GM19397 (cell line): ENCODE data around the gene PDE4D.

Source experiments
- ATAC-seq: cut with Tn5 transposase; IDR thresholded peaks from one replicate; pipeline ENCODE4 v1.9.1; 2021; ENCODE audit warnings: mild to moderate bottlenecking, moderate library complexity; ENCODE audit not compliant: unreplicated experiment

The PDE4D gene

DNA sequence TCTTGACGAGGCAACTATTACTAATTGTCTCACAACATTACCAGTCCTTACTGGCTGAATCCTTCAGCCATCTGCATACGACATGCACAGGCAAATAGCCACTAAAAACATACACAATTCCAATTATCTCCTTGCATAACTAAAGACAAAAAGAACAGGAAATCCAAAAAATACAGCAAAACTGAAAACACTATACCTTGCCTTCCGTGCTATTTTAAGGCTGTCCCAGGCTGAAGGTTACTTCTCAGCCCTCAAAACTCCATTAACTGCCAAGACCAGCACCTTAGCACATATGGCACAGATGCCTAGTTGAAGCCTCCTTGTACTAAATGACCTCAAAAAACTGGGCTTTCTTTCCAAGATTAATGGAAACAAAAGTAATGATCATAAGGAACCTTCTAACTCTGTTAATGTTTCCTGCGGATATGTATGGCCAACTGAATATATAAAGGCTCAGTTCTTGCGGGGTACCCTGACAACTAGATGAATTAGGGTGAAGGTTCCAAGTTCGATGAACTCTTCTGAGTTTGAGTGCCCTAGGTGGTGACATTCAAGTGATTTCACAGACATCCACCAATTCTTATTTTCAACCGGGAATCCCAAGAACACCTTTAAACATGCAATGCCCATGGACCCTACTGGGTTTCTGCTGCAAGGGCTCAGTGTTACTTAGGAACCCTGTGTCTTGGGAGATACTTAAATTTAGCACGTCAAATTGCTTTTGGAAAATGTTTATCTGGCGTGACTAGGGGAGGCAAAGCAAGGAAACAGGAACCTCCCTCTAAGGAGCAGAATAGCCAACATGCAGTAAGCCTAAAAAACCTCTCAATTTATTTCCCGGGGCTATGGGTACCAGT, 855.4 kb downstream of the PDE4D start:
- no peak for ATAC-seq

- ATAC-seq, result no peak
Measured at GRCh38 chr5:59037453-59037852, 856.1 kb downstream of the PDE4D start.

GRCh38 chr5:59037041-59037440, 856.5 kb downstream of the PDE4D start:
- ATAC-seq, result no peak

GRCh38 chr5:59036274-59036961, 857.1 kb downstream of the PDE4D start:
- ATAC-seq, result no peak

DNA sequence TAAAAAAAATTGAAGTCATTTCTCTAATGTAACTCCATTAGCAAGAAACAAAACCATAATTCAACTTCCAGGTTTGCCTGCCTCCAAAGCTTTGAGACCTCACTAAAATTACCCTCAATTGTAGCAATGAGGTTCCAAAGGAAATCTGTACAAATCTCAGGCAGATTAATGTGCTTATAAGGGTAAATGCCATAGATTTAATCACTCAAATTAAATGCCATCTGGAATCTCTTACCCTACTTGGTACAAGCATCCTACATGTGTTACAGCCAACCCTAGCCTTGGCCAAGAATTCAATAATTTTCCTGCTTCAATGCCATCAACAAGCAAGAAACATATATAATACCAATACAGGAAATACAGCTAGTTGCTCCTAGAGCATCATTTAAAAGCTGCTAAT, 857.8 kb downstream of the PDE4D start:
- no peak for ATAC-seq

DNA sequence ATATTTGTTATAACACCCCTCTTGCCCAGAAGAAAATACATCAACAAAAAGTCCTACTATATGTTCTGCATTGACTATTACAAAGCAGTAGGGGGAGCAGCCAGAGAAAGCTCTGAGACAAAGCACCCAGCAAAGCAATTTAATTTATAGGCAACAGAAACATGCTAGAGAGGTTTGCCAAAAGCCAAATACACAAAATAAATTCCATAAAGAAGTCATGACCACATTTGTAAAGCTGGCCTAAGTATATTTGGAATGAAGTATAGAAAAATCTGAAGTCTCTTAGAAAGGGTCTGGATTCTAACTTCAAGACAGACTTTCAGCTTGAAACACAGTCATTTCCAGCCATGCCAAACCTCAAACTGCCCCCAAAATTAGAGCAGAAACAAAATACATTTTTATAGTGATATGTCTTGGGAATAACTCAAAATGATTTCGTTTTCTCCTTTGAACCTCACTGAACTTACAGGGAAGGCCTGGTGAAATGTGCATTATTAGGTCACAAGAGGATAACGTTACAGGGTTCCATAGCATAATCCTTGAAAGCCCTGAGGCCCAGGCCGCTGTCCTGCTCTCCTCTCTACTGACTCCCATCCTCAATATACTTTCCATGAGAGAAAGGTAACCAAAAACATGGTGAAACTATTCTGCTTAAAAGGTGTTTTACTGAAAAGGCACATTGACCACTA, 858.9 kb downstream of the PDE4D start:
- ATAC-seq, result no peak

GRCh38 chr5:59027145-59027907, 866.2 kb downstream of the PDE4D start:
- ATAC-seq, result no peak

DNA sequence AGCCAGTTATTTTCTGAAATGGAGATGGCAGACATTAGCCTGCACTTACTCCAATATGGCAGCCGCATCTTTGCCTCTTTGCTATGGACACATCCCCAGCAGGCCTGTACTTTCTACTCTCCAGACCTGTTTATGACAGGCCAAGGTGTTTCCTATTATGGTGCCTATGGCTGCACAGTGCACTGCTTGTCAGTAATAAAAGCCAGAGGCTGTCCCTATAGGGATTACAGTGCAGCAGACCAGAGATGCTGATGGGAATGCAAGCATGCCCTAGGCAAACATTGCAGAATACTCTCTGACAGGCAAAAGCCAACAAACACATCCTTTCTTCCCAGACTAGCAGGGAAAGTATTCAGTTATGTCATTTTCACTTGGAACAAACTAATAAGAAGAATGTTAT, 867.8 kb downstream of the PDE4D start:
- ATAC-seq, result no peak

- no peak for ATAC-seq
Measured at GRCh38 chr5:59021837-59022514, 871.5 kb downstream of the PDE4D start.

DNA sequence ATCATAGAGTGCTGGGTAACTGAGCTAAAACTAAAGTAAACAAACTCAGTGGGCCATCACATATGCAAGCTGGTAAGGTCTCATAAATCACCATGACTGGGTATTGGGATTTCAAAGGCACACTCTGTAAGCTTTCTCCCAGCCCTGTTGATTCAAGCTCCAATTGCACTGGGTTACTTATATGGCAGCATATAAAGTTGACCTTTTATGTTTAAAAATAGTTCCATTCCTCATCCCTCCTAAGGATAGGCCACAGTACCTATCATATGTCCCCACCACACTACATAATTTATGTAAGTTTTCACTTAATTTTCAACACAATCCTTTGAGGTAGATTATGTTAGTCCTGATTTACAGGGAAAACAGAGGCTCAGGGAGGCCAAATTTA, 872.2 kb downstream of the PDE4D start:
- ATAC-seq, result no peak

GRCh38 chr5:59020611-59021285, 872.8 kb downstream of the PDE4D start:
- ATAC-seq, result no peak

DNA sequence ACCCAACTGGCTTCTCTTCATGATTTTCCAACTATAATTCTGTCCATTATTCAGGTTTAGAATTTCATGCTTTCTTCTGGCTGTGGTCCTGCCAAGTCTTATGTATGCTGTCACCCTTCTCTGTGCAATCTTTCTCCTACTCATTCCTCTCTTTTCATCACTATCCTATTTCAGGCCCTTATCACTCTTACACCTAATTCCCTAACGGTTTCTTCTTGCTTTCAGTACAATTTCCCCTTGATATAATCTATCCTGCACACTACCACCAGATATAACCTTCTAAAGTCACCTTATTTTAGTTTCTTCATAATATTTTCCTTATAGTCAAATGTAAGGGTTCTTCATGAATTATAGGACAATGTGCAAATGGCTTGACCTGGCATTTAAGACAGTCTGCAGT, 874.4 kb downstream of the PDE4D start:
- no peak for ATAC-seq

DNA sequence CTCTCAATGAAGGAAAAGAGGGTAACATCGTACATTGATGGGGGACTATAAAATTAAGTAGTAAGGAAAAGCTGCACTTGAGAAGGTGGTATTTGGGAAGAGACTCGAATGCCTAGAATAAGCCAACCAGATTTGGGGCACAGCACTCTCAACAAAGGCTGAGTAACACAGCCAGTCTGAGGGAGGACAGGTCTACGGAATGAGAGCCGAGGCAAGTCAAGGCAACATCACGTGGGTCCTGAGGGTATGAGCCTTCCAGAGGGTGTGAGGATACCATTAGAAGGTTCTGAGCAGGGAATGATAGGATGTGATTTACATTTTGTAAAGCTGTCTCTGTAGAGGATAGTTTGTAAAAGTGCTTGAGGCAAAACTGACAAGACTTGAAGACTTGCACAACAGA, 876.6 kb downstream of the PDE4D start:
- ATAC-seq, result no peak

GRCh38 chr5:59008816-59009473, 884.6 kb downstream of the PDE4D start:
- no peak for ATAC-seq

DNA sequence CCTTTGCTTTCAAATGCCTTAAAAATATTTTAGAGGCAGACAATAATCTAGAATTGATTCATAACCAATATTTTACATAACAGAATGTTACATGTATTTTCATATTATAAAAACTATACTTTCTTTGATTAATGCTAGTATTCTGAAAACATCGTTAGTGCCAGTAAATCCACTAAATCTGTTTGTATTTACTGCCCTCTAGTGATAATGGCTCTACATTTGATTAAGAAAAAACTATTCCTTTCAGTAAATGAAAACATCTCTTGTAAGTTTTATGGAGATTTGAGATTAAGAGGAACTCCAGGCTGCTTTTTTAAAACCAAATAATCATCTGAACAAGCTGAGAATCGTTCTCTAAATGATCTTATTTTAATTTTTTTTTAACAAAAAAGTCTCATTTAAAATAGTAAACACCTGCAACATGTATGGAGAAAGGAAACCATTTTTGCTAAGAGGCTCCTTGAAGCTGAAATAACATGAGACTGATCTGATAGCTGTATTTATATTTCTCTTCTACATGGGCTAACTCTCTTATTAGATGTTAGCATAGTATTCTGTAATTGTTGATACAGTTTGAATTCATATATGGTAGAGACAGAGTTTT, 886.0 kb downstream of the PDE4D start:
- ATAC-seq, result no peak

DNA sequence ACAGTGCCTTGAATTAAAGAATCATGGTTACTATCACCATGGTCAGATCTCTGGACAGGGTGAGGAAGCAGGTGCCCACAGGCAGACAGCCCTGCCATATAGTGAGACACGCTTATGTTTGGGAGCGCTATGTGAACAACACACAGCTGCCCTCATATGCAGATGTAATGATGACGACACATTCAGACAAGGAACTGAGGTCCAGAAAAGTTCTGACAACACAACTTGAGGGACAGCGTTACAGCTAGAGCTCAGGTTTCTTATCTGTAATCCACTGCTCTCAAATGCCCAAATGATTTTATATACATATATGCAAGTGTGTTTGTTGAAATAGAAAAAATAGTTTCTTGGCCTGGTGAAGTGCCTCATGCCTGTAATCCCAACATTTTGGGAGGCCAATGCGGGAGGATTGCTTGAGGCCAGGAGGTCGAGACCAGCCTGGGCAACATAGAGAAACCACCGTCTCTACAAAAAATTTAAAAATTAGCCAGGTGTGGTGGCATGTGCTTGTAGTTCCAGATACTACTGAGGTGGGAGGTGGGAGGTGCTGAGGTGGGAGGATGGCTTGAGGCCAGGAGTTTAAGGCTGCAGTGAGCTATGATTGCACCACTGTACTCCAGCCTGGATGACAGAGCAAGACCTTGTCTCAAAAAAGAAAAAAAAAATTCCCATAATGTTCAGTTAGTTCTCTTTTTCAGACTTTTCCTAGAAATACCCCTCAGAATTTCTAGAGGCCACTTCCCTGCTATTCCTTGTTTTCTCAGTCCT, 887.4 kb downstream of the PDE4D start:
- no peak for ATAC-seq

DNA sequence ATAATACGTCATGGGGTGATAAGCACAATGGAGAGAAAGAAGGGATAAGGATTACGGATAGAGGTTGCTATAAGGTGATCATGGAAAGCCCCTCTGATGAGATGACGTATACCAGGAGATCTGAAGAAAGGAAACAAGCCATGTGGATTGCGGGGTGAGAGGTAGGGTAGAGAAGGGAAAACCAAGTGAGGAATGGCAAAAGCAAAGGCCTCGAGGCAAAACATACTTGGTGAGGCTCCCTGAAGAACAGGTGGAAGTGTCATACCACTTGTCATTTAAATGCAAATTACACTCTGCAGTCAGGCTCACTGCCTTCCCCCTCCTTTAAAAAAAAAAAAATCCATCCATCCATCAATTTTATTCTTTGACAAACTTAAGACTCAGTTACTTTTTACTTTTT, 889.9 kb downstream of the PDE4D start:
- ATAC-seq, result no peak

GRCh38 chr5:59003124-59003523, 890.4 kb downstream of the PDE4D start:
- ATAC-seq, result no peak
